H9 (cell line): ENCODE data around the gene TRPM3. TPM values are rescaled to one million over a fixed set of nuclear protein-coding genes. Genes with fewer than 3 reads are reported as not detected.
A peak's percentile ranks its signal among the peaks of the same experiment; 100 is the strongest.

ENCODE experiments used
- DNase-seq: peaks from one replicate; pipeline ENCODE4 v3.0.0-alpha.2; 2017
- H2AFZ ChIP-seq: one replicate; pipeline ENCODE4 v1.6.1; 2013; ENCODE audit warnings: mild to moderate bottlenecking, low read length, control low read depth, moderate library complexity
- H2AK5ac ChIP-seq: 2 replicates; pipeline ENCODE4 v1.6.1; 2013; ENCODE audit warnings: low read length, control low read depth, mixed read lengths; ENCODE audit not compliant: insufficient read length
- H2BK120ac ChIP-seq: one replicate; pipeline ENCODE4 v1.6.1; 2013; ENCODE audit warnings: low read depth, mild to moderate bottlenecking, low read length, control low read depth, inconsistent platforms; ENCODE audit not compliant: poor library complexity, severe bottlenecking
- H2BK12ac ChIP-seq: 2 replicates; pipeline ENCODE4 v1.6.1; 2013; ENCODE audit warnings: low read length, control low read depth, mixed read lengths, low read depth; ENCODE audit not compliant: insufficient read length
- H2BK15ac ChIP-seq: 2 replicates; pipeline ENCODE4 v1.6.1; 2013; ENCODE audit warnings: low read depth, low read length, control low read depth
- H2BK20ac ChIP-seq: one replicate; pipeline ENCODE4 v1.6.1; 2013; ENCODE audit warnings: low read depth, mild to moderate bottlenecking, low read length, control low read depth, inconsistent platforms; ENCODE audit not compliant: poor library complexity, severe bottlenecking
- H2BK5ac ChIP-seq: 2 replicates; pipeline ENCODE4 v1.6.1; 2013; ENCODE audit warnings: low read length, control low read depth, mixed read lengths; ENCODE audit not compliant: insufficient read length
- H3K14ac ChIP-seq: 2 replicates; pipeline ENCODE4 v1.6.1; 2013; ENCODE audit warnings: low read length, control low read depth; ENCODE audit not compliant: insufficient read depth
- H3K18ac ChIP-seq: 2 replicates; pipeline ENCODE4 v1.6.1; 2013; ENCODE audit warnings: low read depth, mild to moderate bottlenecking, mixed read lengths, low read length, control low read depth; ENCODE audit not compliant: insufficient read length
- H3K23ac ChIP-seq: 2 replicates; pipeline ENCODE4 v1.6.1; 2013; ENCODE audit warnings: low read length, control low read depth, mixed read lengths, low read depth; ENCODE audit not compliant: insufficient read length
- H3K23me2 ChIP-seq: 2 replicates; pipeline ENCODE4 v1.6.1; 2013; ENCODE audit warnings: low read depth, mild to moderate bottlenecking, mixed read lengths, low read length, control low read depth; ENCODE audit not compliant: insufficient read length, poor library complexity, severe bottlenecking
- H3K27ac ChIP-seq: 2 replicates; pipeline ENCODE4 v1.5.1; 2013; ENCODE audit warnings: low read length, control low read depth, mixed read lengths, low read depth; ENCODE audit not compliant: insufficient read length
- H3K27me3 ChIP-seq: 2 replicates; pipeline ENCODE4 v1.6.1; 2013; ENCODE audit warnings: low read length, control low read depth, inconsistent platforms; ENCODE audit not compliant: insufficient read depth
- H3K4ac ChIP-seq: 2 replicates; pipeline ENCODE4 v1.6.1; 2013; ENCODE audit warnings: low read depth, mild to moderate bottlenecking, control low read depth, inconsistent platforms, low read length, moderate library complexity
- H3K4me1 ChIP-seq: 2 replicates; pipeline ENCODE4 v1.6.1; 2013; ENCODE audit warnings: low read length, control low read depth, inconsistent platforms; ENCODE audit not compliant: insufficient read depth
- H3K4me2 ChIP-seq: 2 replicates; pipeline ENCODE4 v1.6.1; 2013; ENCODE audit warnings: low read length, control low read depth, mixed read lengths; ENCODE audit not compliant: insufficient read length, insufficient read depth
- H3K56ac ChIP-seq: 2 replicates; pipeline ENCODE4 v1.6.1; 2013; ENCODE audit warnings: low read depth, mild to moderate bottlenecking, mixed read lengths, low read length, control low read depth; ENCODE audit not compliant: insufficient read length
- H3K79me1 ChIP-seq: 2 replicates; pipeline ENCODE4 v1.6.1; 2013; ENCODE audit warnings: low read depth, mild to moderate bottlenecking, moderate library complexity, low read length, control low read depth, inconsistent platforms; ENCODE audit not compliant: insufficient read depth, poor library complexity, severe bottlenecking
- H3K79me2 ChIP-seq: 2 replicates; pipeline ENCODE4 v1.6.1; 2013; ENCODE audit warnings: low read length, control low read depth, inconsistent platforms; ENCODE audit not compliant: insufficient read depth
- H3K9ac ChIP-seq: 2 replicates; pipeline ENCODE4 v1.6.1; 2013; ENCODE audit warnings: low read length, control low read depth, mixed read lengths; ENCODE audit not compliant: insufficient read length; ENCODE audit errors: extremely low read depth
- H3K9me3 ChIP-seq: one replicate; pipeline ENCODE4 v1.6.1; 2013; ENCODE audit warnings: low read depth, low read length, inconsistent platforms; ENCODE audit not compliant: control insufficient read depth
- H3T11ph ChIP-seq: one replicate; pipeline ENCODE4 v1.6.1; 2013; ENCODE audit warnings: mild to moderate bottlenecking, low read length, control low read depth, inconsistent platforms
- H4K20me1 ChIP-seq: one replicate; pipeline ENCODE4 v1.6.1; 2013; ENCODE audit not compliant: control insufficient read depth, insufficient read length, insufficient read depth
- H4K5ac ChIP-seq: 2 replicates; pipeline ENCODE4 v1.6.1; 2013; ENCODE audit warnings: low read depth, mild to moderate bottlenecking, mixed read lengths, low read length, control low read depth; ENCODE audit not compliant: insufficient read length
- H4K8ac ChIP-seq: replicated peaks from 2 replicates; pipeline ENCODE4 v1.6.1; 2013; ENCODE audit warnings: low read length, control low read depth, mixed read lengths, low read depth; ENCODE audit not compliant: insufficient read length
- H4K91ac ChIP-seq: 2 replicates; pipeline ENCODE4 v1.6.1; 2013; ENCODE audit warnings: low read depth, mild to moderate bottlenecking, moderate library complexity, mixed read lengths, low read length, control low read depth; ENCODE audit not compliant: insufficient read length
- H3K27ac Mint-ChIP-seq, 3 experiments: 2 replicates in 2 of 3; 3 replicates in 1 of 3; pipeline ENCODE4 v1.8.0; 2020 to 2021; ENCODE audit warnings: mixed read lengths in 3 of 3, mild to moderate bottlenecking in 1 of 3, moderate library complexity in 1 of 3
- H3K27me3 Mint-ChIP-seq: 2 replicates; pipeline ENCODE4 v1.8.0; 2021; ENCODE audit warnings: low read depth, mild to moderate bottlenecking, moderate library complexity, mixed read lengths
- H3K36me3 Mint-ChIP-seq, 3 experiments: 2 replicates in 2 of 3; 3 replicates in 1 of 3; pipeline ENCODE4 v1.8.0; 2020 to 2021; ENCODE audit warnings: low read depth in 3 of 3, mixed read lengths in 3 of 3; ENCODE audit not compliant: insufficient read depth in 1 of 3
- H3K4me1 Mint-ChIP-seq, 2 experiments: 2 replicates each; pipeline ENCODE4 v1.8.0; 2020; ENCODE audit warnings: mixed read lengths in 2 of 2
- H3K4me3 Mint-ChIP-seq, 2 experiments: 2 replicates in 1 of 2; 3 replicates in 1 of 2; pipeline ENCODE4 v1.8.0; 2020 to 2021; ENCODE audit warnings: mild to moderate bottlenecking in 2 of 2, mixed read lengths in 2 of 2, moderate library complexity in 1 of 2
- H3K9me3 Mint-ChIP-seq, 2 experiments: 2 replicates in 1 of 2; 3 replicates in 1 of 2; pipeline ENCODE4 v1.8.0; 2020; ENCODE audit warnings: mild to moderate bottlenecking in 2 of 2, mixed read lengths in 2 of 2, moderate library complexity in 1 of 2
- WGBS: extraction: QIAGEN DNeasy Blood & Tissue Kit; methylation state at CpG from one replicate; pipeline ENCODE4 v1.1.7; 2013; ENCODE audit warnings: missing lambda C conversion rate, low lambda C conversion rate, mixed read lengths; ENCODE audit not compliant: insufficient read length; ENCODE audit errors: extremely low coverage; 5-methylcytosine and 5-hydroxymethylcytosine counted together
- total RNA-seq: library from RNA; stranded (reverse); gene quantifications from 2 replicates; pipeline ENCODE4 v1.2.1, GENCODE V29; 2021
- TF ChIP-seq, protein P1 (sequence below): fragments of 200-600 bp; sonication (generic); conservative IDR thresholded peaks from 3 replicates; pipeline ENCODE4 v1.8.0; 2021; ENCODE audit warnings: antibody characterized with exemption, mild to moderate bottlenecking

TRPM3 gene
- total RNA-seq, 1 experiment from 2014 or later = 10.3 TPM

DNA sequence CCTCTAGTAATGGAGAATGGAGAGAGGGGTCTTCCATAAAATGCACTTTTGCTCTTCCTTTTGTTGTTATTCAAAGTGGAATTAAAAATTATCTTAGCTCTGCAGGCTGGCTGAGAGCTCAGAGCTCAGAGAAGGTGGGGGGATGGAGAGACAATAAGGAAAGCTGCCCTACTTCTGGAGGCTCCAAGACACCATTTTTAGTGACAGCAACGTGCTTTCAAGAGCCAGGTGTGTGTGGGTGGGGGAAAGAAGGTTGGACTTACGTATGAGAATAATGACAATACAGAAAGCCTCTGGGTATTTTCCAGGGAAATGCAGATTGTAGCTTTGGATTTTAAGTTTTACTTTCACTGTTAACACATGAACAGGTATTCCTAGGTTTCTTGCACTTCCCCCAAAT is 173.9 kb downstream of the TRPM3 start:
- H3K23ac ChIP-seq = no peak overlapping the region
- no peak overlapping the region for H3K27ac ChIP-seq

More for the DNA sequence above, 173.9 kb downstream of the TRPM3 start:
- Histone ChIP-seq H3K4me1 (no peaks in the 10 kb centered on the region), H2BK5ac (no peak overlapping the region), H3K27me3 (no peaks in the 10 kb centered on the region), H2AFZ (no peak overlapping the region), H3K23me2 (no peaks in the 10 kb centered on the region), H4K8ac (no peak overlapping the region), H4K20me1 (no peaks in the 10 kb centered on the region), H2BK12ac (no peak overlapping the region), H3K79me1 (no peaks in the 10 kb centered on the region), H2BK120ac (no peak overlapping the region), H3K56ac (no peak overlapping the region), H2BK20ac (no peak overlapping the region), H3K9me3 (no peaks in the 10 kb centered on the region), H3K4ac (no peak overlapping the region), H3K14ac (no peak overlapping the region), H3K4me2 (no peak overlapping the region), H3K18ac (no peak overlapping the region), H3K9ac (no peak overlapping the region), H3T11ph (no peak overlapping the region), H2BK15ac (no peak overlapping the region), H2AK5ac (no peak overlapping the region), H4K5ac (no peak overlapping the region), H4K91ac (no peak overlapping the region), H3K79me2 (no peaks in the 10 kb centered on the region)
- Mint-ChIP-seq H3K4me1 (peaks cover 20 to 26% of the 10 kb centered on the region in 2 experiments), H3K27me3 (no peaks in the 10 kb centered on the region), H3K27ac (peak overlapping the region in 2 of 3 experiments; percentile 9 to 68; a peak in 3 of 7 replicates), H3K4me3 (no peak overlapping the region), H3K9me3 (no peaks in the 10 kb centered on the region), H3K36me3 (no peaks in the 10 kb centered on the region)
- no peak for DNase-seq
- WGBS = no CpG with 5 or more reads among the region's 2 CpGs
- TF ChIP-seq, protein P1, sequence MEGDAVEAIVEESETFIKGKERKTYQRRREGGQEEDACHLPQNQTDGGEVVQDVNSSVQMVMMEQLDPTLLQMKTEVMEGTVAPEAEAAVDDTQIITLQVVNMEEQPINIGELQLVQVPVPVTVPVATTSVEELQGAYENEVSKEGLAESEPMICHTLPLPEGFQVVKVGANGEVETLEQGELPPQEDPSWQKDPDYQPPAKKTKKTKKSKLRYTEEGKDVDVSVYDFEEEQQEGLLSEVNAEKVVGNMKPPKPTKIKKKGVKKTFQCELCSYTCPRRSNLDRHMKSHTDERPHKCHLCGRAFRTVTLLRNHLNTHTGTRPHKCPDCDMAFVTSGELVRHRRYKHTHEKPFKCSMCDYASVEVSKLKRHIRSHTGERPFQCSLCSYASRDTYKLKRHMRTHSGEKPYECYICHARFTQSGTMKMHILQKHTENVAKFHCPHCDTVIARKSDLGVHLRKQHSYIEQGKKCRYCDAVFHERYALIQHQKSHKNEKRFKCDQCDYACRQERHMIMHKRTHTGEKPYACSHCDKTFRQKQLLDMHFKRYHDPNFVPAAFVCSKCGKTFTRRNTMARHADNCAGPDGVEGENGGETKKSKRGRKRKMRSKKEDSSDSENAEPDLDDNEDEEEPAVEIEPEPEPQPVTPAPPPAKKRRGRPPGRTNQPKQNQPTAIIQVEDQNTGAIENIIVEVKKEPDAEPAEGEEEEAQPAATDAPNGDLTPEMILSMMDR = no peak
